Measurements from ENCODE around the gene DOK7. TPM values are rescaled to one million over a fixed set of nuclear protein-coding genes. Genes with fewer than 3 reads are reported as not detected.

Gene DOK7
- total RNA-seq, 1 experiment from 2014 or later = 0.26 TPM

GRCh38 chr4:3445829-3446545 lies 17.1 kb upstream of the DOK7 start:
- H2BK5ac ChIP-seq (ENCODE audit: insufficient read length, low read length) = no peak overlapping the region
- H3K79me1 ChIP-seq (ENCODE audit: insufficient read depth, low read depth, low read length, poor library complexity, severe bottlenecking) = no peaks in the 10 kb centered on the region
- no peaks in the 10 kb centered on the region for H3K27me3 ChIP-seq (ENCODE audit: insufficient read depth, low read length)
- H2AFZ ChIP-seq (ENCODE audit: low read length) = no peak overlapping the region
- H2BK15ac ChIP-seq (ENCODE audit: low read depth, low read length) = no peak overlapping the region
- no peaks in the 10 kb centered on the region for H3K79me2 ChIP-seq (ENCODE audit: insufficient read depth, low read length)
- no peak overlapping the region for H3K9ac ChIP-seq (ENCODE audit: extremely low read depth, insufficient read length, low read length)
- H2BK12ac ChIP-seq (ENCODE audit: insufficient read length, low read depth, low read length) = no peak overlapping the region
- no peak overlapping the region for H3K4ac ChIP-seq (ENCODE audit: low read depth, low read length)
- no peak overlapping the region for H3K18ac ChIP-seq (ENCODE audit: insufficient read length, low read depth, low read length)
- H2BK20ac ChIP-seq (ENCODE audit: low read depth, low read length, poor library complexity, severe bottlenecking) = no peak overlapping the region
- H2BK120ac ChIP-seq (ENCODE audit: low read depth, low read length, poor library complexity, severe bottlenecking) = no peak overlapping the region
- no peak overlapping the region for H3K56ac ChIP-seq (ENCODE audit: insufficient read length, low read depth, low read length)
- H4K5ac ChIP-seq (ENCODE audit: insufficient read length, low read depth, low read length) = no peak overlapping the region
- no CpG with 5 or more reads among the region's 34 CpGs for WGBS (ENCODE audit: extremely low coverage, insufficient read length, low lambda C conversion rate)
- no peak overlapping the region for H4K91ac ChIP-seq (ENCODE audit: insufficient read length, low read depth, low read length)
- H3K4me1 Mint-ChIP-seq = no peaks in the 10 kb centered on the region
- no peaks in the 10 kb centered on the region for H4K20me1 ChIP-seq (ENCODE audit: control insufficient read depth, insufficient read depth, insufficient read length)
- H3T11ph ChIP-seq (ENCODE audit: low read length) = no peak overlapping the region
- H3K14ac ChIP-seq (ENCODE audit: insufficient read depth, low read length) = no peak overlapping the region; the same call in 1 of the 2 replicates
- H2AK5ac ChIP-seq (ENCODE audit: insufficient read length, low read length) = no peak overlapping the region
- no peaks in the 10 kb centered on the region for H3K36me3 Mint-ChIP-seq (ENCODE audit: insufficient read depth in 1 of 3, low read depth in 3 of 3)
- no peak overlapping the region for H3K4me3 Mint-ChIP-seq
- H3K27me3 Mint-ChIP-seq (ENCODE audit: low read depth) = peaks cover 8% of the 10 kb centered on the region
- no peaks in the 10 kb centered on the region for H3K9me3 ChIP-seq (ENCODE audit: control insufficient read depth, low read depth, low read length)
- H3K27ac Mint-ChIP-seq = no peak overlapping the region
- no peak overlapping the region for H3K27ac ChIP-seq (ENCODE audit: insufficient read length, low read depth, low read length)
- TF ChIP-seq CTCF (conservative IDR thresholded peaks at IDR 0.05) = no peak
- H3K9me3 Mint-ChIP-seq = no peaks in the 10 kb centered on the region; a peak in 1 of 5 replicates
- no peak overlapping the region for H3K23ac ChIP-seq (ENCODE audit: insufficient read length, low read depth, low read length)
- no peaks in the 10 kb centered on the region for H3K4me1 ChIP-seq (ENCODE audit: insufficient read depth, low read length)
- no peak for DNase-seq
- H4K8ac ChIP-seq (replicated peaks; ENCODE audit: insufficient read length, low read depth, low read length) = no peak overlapping the region
- H3K4me2 ChIP-seq (ENCODE audit: insufficient read depth, insufficient read length, low read length) = no peak overlapping the region
- no peaks in the 10 kb centered on the region for H3K23me2 ChIP-seq (ENCODE audit: insufficient read length, low read depth, low read length, poor library complexity, severe bottlenecking)

Data from H9 (cell line).